GM20000 (cell line): ENCODE measurements around the gene ESR1.

Experiments
- DNase-seq: peaks from one replicate; pipeline ENCODE4 v3.0.0; 2012; ENCODE audit warnings: low spot score
- TF ChIP-seq, protein P1 (sequence below): IDR thresholded peaks from 2 replicates; pipeline ENCODE4 v1.5.1; 2012; ENCODE audit warnings: mild to moderate bottlenecking, control low read depth; ENCODE audit errors: extremely low read depth, missing control alignments

The ESR1 gene

DNA sequence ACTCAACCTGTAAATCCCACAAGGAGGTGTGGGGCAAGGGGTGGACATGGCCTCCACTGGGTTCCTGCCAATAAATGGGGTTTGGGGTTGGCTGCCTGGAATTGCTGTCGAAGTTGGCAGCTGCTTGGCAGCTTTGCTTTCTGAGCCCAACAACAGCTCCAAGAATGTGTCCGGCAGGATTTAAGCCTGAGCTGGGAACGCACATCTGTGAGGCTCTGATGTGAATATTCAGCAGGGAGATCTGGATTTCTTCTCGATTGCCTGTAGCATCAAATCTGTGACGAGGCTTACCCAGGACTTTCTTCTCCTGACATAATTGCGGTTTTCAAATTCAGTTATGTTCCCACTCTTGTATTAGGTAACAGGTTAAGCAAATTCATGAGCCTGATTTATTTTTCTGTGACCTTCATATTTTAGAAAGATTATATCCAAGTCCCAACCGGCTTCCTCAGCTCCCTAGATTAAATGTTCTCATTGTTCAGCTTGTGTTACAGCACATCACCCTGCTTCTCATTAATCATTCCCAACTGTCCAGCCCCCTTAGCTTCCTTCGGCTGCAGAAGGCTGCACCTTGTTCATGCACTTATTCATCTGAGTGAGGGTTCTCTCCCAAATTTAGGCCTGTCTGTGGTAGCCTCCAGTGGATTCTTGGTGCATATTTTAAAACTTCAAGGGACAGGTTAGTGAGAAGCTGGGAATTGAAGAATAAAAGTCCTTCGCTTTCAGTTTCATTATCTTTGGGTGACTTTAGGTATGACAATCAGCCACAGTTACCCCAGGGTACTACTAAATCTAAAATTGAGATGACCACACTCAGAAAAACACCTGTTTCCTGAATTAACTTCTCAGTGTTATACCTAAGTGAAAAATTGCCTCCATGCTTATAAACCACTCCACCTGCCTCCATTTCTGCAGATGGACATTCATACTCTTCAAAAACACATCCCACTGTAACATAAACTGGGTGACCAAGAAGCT lies 310.0 kb downstream of the ESR1 start:
- DNase-seq: peak; percentile 24
- TF ChIP-seq, protein P1, sequence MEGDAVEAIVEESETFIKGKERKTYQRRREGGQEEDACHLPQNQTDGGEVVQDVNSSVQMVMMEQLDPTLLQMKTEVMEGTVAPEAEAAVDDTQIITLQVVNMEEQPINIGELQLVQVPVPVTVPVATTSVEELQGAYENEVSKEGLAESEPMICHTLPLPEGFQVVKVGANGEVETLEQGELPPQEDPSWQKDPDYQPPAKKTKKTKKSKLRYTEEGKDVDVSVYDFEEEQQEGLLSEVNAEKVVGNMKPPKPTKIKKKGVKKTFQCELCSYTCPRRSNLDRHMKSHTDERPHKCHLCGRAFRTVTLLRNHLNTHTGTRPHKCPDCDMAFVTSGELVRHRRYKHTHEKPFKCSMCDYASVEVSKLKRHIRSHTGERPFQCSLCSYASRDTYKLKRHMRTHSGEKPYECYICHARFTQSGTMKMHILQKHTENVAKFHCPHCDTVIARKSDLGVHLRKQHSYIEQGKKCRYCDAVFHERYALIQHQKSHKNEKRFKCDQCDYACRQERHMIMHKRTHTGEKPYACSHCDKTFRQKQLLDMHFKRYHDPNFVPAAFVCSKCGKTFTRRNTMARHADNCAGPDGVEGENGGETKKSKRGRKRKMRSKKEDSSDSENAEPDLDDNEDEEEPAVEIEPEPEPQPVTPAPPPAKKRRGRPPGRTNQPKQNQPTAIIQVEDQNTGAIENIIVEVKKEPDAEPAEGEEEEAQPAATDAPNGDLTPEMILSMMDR: no peak

DNA sequence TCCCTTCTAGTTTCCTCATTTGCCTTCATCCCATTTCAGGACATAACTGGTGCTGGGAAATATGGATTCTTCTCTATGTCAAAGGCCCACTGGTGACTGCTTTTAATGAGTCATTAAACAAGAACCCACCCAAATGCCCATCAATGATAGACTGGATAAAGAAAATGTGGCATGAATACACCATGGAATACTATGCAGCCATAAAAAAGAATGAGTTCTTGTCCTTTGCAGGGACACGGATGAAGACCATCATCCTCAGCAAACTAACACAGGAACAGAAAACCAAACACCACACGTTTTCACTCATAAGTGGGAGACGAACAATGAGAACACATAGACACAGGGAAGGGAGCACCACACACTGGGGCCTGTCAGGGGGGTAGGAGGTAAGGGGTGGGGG lies 310.7 kb downstream of the ESR1 start:
- TF ChIP-seq, protein P1: no peak

DNA sequence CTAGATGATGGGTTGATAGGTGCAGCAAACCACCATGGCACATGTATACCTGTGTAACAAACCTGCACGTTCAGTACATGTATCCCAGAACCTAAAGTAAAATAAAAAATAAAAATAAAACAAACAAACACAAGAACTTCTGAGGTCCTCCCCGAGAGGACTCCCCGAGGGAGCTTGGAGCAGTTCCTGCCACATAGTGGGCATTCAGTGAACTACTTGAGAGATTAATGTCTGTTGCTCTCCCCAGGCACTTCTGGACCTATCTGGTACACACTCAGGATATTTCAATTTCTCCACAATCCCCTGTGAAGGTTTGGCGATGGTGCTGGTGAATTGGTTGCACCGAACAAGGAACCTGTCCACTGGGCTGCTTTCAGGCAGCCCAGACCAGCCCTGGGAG lies 311.2 kb downstream of the ESR1 start:
- no peak for DNase-seq
- TF ChIP-seq, protein P1: no peak

More for the DNA sequence above, 310.7 kb downstream of the ESR1 start:
- DNase-seq: no peak

DNA sequence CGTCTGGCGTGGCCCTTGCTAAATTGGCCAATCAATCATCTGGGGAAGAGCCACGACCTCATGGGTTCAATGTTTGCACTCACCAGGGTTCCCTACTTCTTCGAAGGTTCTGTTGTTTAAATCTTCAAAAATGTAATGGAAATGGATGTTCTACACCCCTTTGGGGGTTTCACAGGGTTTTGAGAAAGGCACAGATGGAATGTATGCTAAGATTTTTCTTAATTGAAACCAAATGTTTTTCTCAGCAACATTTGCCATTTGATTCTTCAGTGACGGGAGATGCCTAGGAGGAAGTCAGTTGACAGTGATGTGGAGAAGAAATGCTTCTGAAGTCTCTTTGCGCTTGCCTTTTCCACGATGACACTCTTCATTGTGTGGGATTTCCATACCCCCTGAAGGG lies 312.3 kb downstream of the ESR1 start:
- no peak for DNase-seq
- TF ChIP-seq, protein P1: no peak

DNA sequence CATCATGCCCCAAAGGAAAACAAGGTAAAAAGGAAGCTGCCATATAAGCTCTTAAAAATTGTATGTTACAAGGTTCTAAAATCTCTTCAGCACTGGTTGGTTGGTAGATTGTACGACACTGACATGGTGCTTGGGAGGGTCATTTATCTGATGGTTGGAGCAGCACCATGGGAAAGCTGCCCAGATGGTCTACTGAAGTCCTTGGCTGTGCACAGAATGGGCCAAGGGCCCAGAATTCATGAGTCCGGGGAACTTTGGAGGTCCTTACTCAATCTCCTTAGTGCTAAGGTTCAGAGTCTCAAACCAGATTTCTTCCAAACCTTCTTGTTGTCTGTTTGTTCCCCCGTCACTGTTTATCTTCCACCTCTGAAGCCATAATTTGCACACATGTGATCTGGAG lies 314.4 kb downstream of the ESR1 start:
- TF ChIP-seq, protein P1: no peak

DNA sequence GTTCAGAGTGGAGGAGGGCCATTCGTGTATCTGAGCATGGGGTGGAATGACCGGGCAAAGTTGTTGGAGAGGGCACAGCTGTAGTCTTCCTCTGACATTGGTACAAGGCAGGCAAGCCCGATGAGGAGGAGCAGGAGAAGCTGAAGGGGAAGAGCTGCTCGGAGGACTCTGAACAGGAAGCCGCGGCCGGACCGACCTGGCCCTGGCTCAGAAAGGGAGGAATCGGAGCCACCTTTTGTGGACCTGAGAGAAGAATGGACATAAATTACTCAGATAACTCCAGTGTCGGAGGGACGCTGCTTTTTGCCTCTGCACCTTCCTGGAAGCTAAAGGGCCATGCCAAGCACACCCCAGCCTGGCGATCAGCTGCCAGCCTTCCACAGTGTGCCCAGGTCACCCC lies 315.0 kb downstream of the ESR1 start:
- no peak for DNase-seq
- TF ChIP-seq, protein P1: no peak

More for the DNA sequence above, 314.4 kb downstream of the ESR1 start:
- DNase-seq: no peak

DNA sequence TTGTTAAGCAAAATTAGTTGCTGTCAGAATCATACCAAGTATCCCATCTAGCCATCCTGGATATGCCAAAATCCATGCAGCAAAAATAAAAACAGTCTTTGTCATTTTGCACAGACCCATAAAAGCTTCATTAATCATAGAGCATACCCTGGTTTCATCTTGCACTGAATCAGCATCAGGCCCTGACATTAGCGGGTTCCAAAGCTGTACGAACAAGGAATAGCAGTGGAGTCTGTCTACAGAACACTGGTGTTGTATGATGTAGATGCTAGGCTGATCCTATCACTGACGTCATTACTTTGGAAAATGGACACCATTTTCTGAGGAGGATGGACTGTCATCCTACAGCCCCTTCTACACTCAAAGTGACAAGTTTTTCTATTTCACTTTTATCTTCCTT lies 315.6 kb downstream of the ESR1 start:
- TF ChIP-seq, protein P1: no peak
- DNase-seq: no peak
